ENCODE data around the gene TCF4.

The TCF4 gene

GRCh38 chr18:55419132-55419946, 168.7 kb downstream of the TCF4 start:
- no peak for TF ChIP-seq CTCF (IDR thresholded peaks at IDR 0.05; ENCODE audit: poor library complexity, severe bottlenecking)
- Histone ChIP-seq H3K27me3 (ENCODE audit: insufficient read depth, poor library complexity, severe bottlenecking) (no peaks in the 10 kb centered on the region), H3K9me3 (ENCODE audit: severe bottlenecking) (no peaks in the 10 kb centered on the region), H3K4me1 (ENCODE audit: insufficient read depth, poor library complexity, severe bottlenecking) (peaks cover 8% of the 10 kb centered on the region), H3K36me3 (ENCODE audit: low read depth) (no peaks in the 10 kb centered on the region), H3K4me3 (ENCODE audit: severe bottlenecking) (no peak overlapping the region), H3K27ac (ENCODE audit: poor library complexity, severe bottlenecking) (no peak overlapping the region)
- DNase-seq (ENCODE audit: low spot score) (no peak), ATAC-seq (ENCODE audit: low read depth) (no peak)

GRCh38 chr18:55418439-55418838, 169.6 kb downstream of the TCF4 start:
- Histone ChIP-seq H3K27me3 (ENCODE audit: insufficient read depth, poor library complexity, severe bottlenecking) (no peaks in the 10 kb centered on the region), H3K36me3 (ENCODE audit: low read depth) (no peaks in the 10 kb centered on the region), H3K4me1 (ENCODE audit: insufficient read depth, poor library complexity, severe bottlenecking) (peaks cover 8% of the 10 kb centered on the region), H3K9me3 (ENCODE audit: severe bottlenecking) (no peaks in the 10 kb centered on the region), H3K27ac (ENCODE audit: poor library complexity, severe bottlenecking) (no peak overlapping the region), H3K4me3 (ENCODE audit: severe bottlenecking) (no peak overlapping the region)
- ATAC-seq (ENCODE audit: low read depth): no peak
- DNase-seq (ENCODE audit: low spot score): no peak
- no peak for TF ChIP-seq CTCF (IDR thresholded peaks at IDR 0.05; ENCODE audit: poor library complexity, severe bottlenecking)

DNA sequence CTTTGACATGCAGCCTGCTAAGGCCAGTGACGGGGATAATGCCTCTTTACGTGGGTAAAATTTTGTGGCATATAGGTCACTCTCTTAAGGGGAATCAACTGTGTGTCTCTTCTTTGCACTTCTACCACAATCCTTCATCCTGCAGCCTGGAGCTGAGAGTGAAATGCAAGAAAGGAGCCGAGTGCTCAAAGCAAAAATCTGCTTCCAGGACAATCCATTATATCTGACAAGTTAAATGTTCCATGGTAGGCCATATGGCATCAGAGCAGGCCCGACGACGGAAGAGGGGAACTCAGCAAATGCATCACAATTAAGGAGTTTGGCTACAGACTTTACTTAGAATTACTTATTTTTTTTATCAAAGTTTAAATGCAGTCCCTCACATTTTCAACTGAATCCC, 171.2 kb downstream of the TCF4 start:
- Histone ChIP-seq H3K4me3 (ENCODE audit: severe bottlenecking) (no peak overlapping the region), H3K4me1 (ENCODE audit: insufficient read depth, poor library complexity, severe bottlenecking) (peaks cover 4% of the 10 kb centered on the region), H3K27me3 (ENCODE audit: insufficient read depth, poor library complexity, severe bottlenecking) (no peaks in the 10 kb centered on the region), H3K36me3 (ENCODE audit: low read depth) (no peaks in the 10 kb centered on the region), H3K9me3 (ENCODE audit: severe bottlenecking) (no peaks in the 10 kb centered on the region), H3K27ac (ENCODE audit: poor library complexity, severe bottlenecking) (no peak overlapping the region)
- ATAC-seq (ENCODE audit: low read depth) (no peak), DNase-seq (ENCODE audit: low spot score) (no peak)
- no peak for TF ChIP-seq CTCF (IDR thresholded peaks at IDR 0.05; ENCODE audit: poor library complexity, severe bottlenecking)

GRCh38 chr18:55415258-55415871, 172.6 kb downstream of the TCF4 start:
- Histone ChIP-seq H3K36me3 (ENCODE audit: low read depth) (no peaks in the 10 kb centered on the region), H3K4me1 (ENCODE audit: insufficient read depth, poor library complexity, severe bottlenecking) (no peaks in the 10 kb centered on the region), H3K4me3 (ENCODE audit: severe bottlenecking) (no peak overlapping the region), H3K27me3 (ENCODE audit: insufficient read depth, poor library complexity, severe bottlenecking) (no peaks in the 10 kb centered on the region), H3K9me3 (ENCODE audit: severe bottlenecking) (no peaks in the 10 kb centered on the region), H3K27ac (ENCODE audit: poor library complexity, severe bottlenecking) (no peak overlapping the region)
- DNase-seq (ENCODE audit: low spot score) (no peak), ATAC-seq (ENCODE audit: low read depth) (peak; percentile 91)
- TF ChIP-seq CTCF (IDR thresholded peaks at IDR 0.05; ENCODE audit: poor library complexity, severe bottlenecking): peak; percentile 94

GRCh38 chr18:55414475-55414874, 173.5 kb downstream of the TCF4 start:
- Histone ChIP-seq H3K27ac (ENCODE audit: poor library complexity, severe bottlenecking) (no peak overlapping the region), H3K36me3 (ENCODE audit: low read depth) (no peaks in the 10 kb centered on the region), H3K9me3 (ENCODE audit: severe bottlenecking) (no peaks in the 10 kb centered on the region), H3K27me3 (ENCODE audit: insufficient read depth, poor library complexity, severe bottlenecking) (no peaks in the 10 kb centered on the region), H3K4me1 (ENCODE audit: insufficient read depth, poor library complexity, severe bottlenecking) (no peaks in the 10 kb centered on the region), H3K4me3 (ENCODE audit: severe bottlenecking) (no peak overlapping the region)
- ATAC-seq (ENCODE audit: low read depth) (no peak), DNase-seq (ENCODE audit: low spot score) (no peak)
- no peak for TF ChIP-seq CTCF (IDR thresholded peaks at IDR 0.05; ENCODE audit: poor library complexity, severe bottlenecking)
